Neutrophil (primary cell): ENCODE data around the gene MRPS10.

Experiments
- H3K27ac ChIP-seq: fragments of 200-600 bp; sonication (generic); 2 replicates; pipeline ENCODE4 v1.5.1; 2016; ENCODE audit warnings: mild to moderate bottlenecking, moderate library complexity
- H3K27me3 ChIP-seq: fragments of 200-600 bp; sonication (generic); 2 replicates; pipeline ENCODE4 v1.6.0; 2016; ENCODE audit warnings: mild to moderate bottlenecking
- H3K36me3 ChIP-seq: fragments of 200-600 bp; sonication (generic); 2 replicates; pipeline ENCODE4 v1.5.1; 2017
- H3K4me1 ChIP-seq, 2 experiments: fragments of 200-600 bp in 1 of 2; sonication (generic) in 1 of 2; 1 replicate in 1 of 2; 2 replicates in 1 of 2; pipeline versions ENCODE4 v1.5.1 to v1.6.1; 2013 to 2016; ENCODE audit warnings: low read depth in 1 of 2, low read length in 1 of 2, mild to moderate bottlenecking in 1 of 2, moderate library complexity in 1 of 2; ENCODE audit not compliant: control insufficient read depth in 1 of 2, insufficient read depth in 1 of 2
- H3K4me3 ChIP-seq, 2 experiments: fragments of 200-600 bp in 1 of 2; sonication (generic) in 1 of 2; 1 replicate in 1 of 2; 2 replicates in 1 of 2; pipeline ENCODE4 v1.5.1; 2013 to 2016; ENCODE audit warnings: low read depth in 1 of 2, low read length in 1 of 2, mild to moderate bottlenecking in 1 of 2, moderate library complexity in 1 of 2
- H3K9me3 ChIP-seq: fragments of 200-600 bp; sonication (generic); 2 replicates; pipeline ENCODE4 v1.5.1; 2016
- TF ChIP-seq, protein P1 (sequence below): fragments of 200-600 bp; sonication (generic); IDR thresholded peaks from 2 replicates; pipeline ENCODE4 v1.5.1; 2016; ENCODE audit warnings: antibody characterized with exemption

The MRPS10 gene

DNA sequence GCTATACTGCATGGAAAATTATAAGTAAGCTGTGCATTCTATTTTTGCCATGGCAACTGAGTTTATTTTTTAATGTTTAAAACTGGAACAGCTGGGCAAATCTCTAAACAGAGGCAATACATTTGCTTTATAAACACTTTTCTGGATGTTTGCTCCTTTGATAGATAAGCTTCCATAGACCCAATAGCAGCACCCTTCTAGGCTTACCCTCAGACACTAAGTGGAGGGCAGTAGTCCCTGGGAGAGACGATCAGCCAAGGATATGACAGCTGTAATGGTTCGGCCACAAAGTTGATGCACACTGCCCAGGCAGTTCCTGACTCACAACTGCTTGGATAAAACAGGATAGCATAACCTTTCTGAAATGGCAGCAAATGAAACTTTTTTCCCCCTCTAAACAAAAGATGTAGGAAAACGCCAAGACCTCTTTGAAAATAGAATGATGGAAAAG lies 8.5 kb upstream of the MRPS10 start:
- H3K4me3 ChIP-seq: no peak overlapping the region
- no peak overlapping the region for H3K27ac ChIP-seq
- H3K36me3 ChIP-seq: peaks cover 52% of the 10 kb centered on the region
- H3K9me3 ChIP-seq: no peaks in the 10 kb centered on the region
- TF ChIP-seq, protein P1, sequence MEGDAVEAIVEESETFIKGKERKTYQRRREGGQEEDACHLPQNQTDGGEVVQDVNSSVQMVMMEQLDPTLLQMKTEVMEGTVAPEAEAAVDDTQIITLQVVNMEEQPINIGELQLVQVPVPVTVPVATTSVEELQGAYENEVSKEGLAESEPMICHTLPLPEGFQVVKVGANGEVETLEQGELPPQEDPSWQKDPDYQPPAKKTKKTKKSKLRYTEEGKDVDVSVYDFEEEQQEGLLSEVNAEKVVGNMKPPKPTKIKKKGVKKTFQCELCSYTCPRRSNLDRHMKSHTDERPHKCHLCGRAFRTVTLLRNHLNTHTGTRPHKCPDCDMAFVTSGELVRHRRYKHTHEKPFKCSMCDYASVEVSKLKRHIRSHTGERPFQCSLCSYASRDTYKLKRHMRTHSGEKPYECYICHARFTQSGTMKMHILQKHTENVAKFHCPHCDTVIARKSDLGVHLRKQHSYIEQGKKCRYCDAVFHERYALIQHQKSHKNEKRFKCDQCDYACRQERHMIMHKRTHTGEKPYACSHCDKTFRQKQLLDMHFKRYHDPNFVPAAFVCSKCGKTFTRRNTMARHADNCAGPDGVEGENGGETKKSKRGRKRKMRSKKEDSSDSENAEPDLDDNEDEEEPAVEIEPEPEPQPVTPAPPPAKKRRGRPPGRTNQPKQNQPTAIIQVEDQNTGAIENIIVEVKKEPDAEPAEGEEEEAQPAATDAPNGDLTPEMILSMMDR: no peak
- no peaks in the 10 kb centered on the region for H3K4me1 ChIP-seq
- H3K27me3 ChIP-seq: no peaks in the 10 kb centered on the region

GRCh38 chr6:42225419-42225818 lies 7.8 kb upstream of the MRPS10 start:
- Histone ChIP-seq H3K4me3 (no peak overlapping the region), H3K9me3 (no peaks in the 10 kb centered on the region), H3K36me3 (peaks cover 45% of the 10 kb centered on the region), H3K27ac (no peak overlapping the region), H3K27me3 (no peaks in the 10 kb centered on the region), H3K4me1 (no peaks in the 10 kb centered on the region)
- TF ChIP-seq, protein P1: no peak

- Histone ChIP-seq H3K4me3 (no peak overlapping the region), H3K27me3 (no peaks in the 10 kb centered on the region), H3K9me3 (no peaks in the 10 kb centered on the region), H3K27ac (no peak overlapping the region), H3K4me1 (no peaks in the 10 kb centered on the region), H3K36me3 (peaks cover 40% of the 10 kb centered on the region)
- TF ChIP-seq, protein P1: no peak
These were observed 7.3 kb upstream of the MRPS10 start for GRCh38 chr6:42225029-42225339.

DNA sequence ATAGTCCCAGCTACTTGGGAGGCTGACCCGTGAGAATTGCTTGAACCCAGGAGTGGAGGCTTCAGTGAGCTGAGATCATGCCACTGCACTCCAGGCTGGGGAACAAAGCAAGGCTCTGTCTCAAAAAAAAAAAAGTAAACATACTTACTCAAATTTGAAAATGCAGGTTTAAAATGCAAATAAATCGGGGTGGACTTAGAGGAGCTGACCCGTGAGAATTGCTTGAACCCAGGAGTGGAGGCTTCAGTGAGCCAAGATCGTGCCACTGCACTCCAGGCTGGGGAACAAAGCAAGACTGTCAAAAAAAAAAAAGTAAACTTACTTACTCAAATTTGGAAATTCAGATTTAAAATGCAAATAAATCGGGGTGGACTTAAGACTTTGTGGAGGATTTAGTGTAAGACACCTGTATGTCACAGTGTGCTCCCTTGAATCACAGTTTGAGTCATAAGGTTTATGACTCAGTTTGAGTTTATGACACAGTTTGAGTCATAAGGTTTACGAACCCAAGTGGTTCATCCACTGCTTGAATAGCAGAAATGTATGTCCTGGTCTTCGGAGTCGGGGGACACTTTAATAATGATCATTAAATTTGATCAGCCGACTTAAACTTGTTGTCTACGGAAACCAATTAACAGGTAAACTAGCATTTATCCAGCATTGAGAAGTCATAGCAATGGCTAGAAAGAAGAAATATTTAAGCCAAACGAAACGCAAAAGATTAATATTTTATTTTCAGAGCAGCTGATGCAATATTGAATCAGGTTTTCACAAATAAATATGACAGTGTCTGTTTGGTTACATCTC lies 6.8 kb upstream of the MRPS10 start:
- Histone ChIP-seq H3K27me3 (no peaks in the 10 kb centered on the region), H3K36me3 (peaks cover 36% of the 10 kb centered on the region), H3K9me3 (no peaks in the 10 kb centered on the region), H3K27ac (no peak overlapping the region), H3K4me1 (no peaks in the 10 kb centered on the region), H3K4me3 (no peak overlapping the region)
- TF ChIP-seq, protein P1: no peak

DNA sequence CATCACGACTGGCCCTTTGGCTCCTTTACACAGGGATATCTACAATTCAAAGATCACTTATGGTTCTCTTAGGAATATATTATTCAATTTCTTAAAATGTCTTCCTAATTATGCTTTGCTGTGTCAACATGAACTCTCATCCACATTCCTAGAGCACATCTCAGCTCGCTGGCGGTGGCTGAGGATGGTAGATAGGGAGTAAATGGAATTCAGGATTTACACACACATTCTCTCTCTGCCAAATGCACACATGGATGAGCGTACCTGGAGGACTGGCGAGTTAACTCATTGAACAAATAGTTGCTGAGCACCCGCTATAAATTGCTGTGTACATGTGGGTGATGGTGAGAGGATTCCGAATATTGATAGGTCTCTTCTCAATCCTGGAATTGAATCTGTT lies 4.8 kb upstream of the MRPS10 start:
- no peaks in the 10 kb centered on the region for H3K27me3 ChIP-seq
- TF ChIP-seq, protein P1: no peak
- H3K4me3 ChIP-seq: no peak overlapping the region
- peaks cover 6 to 9% of the 10 kb centered on the region in 2 experiments for H3K4me1 ChIP-seq
- no peaks in the 10 kb centered on the region for H3K9me3 ChIP-seq
- peaks cover 16% of the 10 kb centered on the region for H3K36me3 ChIP-seq
- H3K27ac ChIP-seq: no peak overlapping the region
